ENCODE data around the gene RHBDD3. TPM values are rescaled to one million over a fixed set of nuclear protein-coding genes. Genes with fewer than 3 reads are reported as not detected.

RHBDD3 gene
- 10 to 100 TPM; 19.6 to 29.5 TPM for total RNA-seq

- peak; percentile 89 to 95 for ATAC-seq
These were observed at the start of gene RHBDD3, which contains the start of gene EWSR1 for GRCh38 chr22:29267858-29268510. Gene RHBDD3, minus strand, starts transcription at chr22:29267981. Its CDS starts 2,355 bp downstream, at chr22:29265626. Gene EWSR1, plus strand, starts transcription at chr22:29268268. Its CDS starts 69 bp downstream, at chr22:29268337.

DNA sequence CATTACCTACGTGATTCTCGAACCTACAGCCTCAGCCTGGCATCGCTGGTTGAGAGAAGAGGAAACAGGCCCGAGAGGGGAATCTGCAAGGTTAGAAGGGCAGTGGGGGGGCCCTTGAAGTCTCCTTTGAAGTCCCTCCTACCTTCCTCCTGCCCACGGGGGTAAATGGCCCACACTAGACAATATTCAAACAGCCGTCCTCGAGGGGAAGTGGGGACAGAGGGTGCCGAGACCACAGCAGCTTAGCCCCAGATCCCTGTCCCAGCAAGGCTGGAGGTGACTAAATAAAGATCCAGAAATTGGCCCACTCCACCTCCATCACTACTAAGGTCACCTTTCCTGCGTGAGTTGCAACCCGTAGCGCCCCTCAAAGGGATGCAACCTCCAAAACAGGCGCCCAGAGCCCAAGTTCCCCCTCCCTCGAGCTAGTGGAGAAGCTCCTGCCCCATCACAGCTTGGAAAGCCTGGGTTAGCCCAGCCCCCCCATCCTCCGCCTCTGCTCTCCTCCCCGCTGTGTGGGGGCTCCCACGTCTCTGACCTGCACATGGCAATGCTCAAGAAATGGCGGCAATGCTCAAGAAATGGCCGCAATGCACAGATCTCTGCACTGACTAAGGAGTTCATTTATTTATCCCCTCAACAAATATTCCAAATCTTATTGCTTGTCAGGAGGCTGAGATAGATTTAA, 48.5 kb upstream of the RHBDD3 start:
- Mint-ChIP-seq H3K9me3 (no peaks in the 10 kb centered on the region), H3K36me3 (peaks cover 7 to 11% of the 10 kb centered on the region in 2 donors), H3K27ac (no peak overlapping the region)
- ATAC-seq (no peak), DNase-seq (ENCODE audit: low spot score in 2 of 2) (no peak)

More at GRCh38 chr22:29267858-29268510, at the start of gene RHBDD3, which contains the start of gene EWSR1:
- peak within 1 kb of the TSS; percentile 99 for H3K27ac Mint-ChIP-seq
- peak; percentile 97 to 99 for DNase-seq (ENCODE audit: low spot score in 2 of 2)
- peaks cover 48 to 64% of the 10 kb centered on the region in 2 donors for H3K36me3 Mint-ChIP-seq
- H3K9me3 Mint-ChIP-seq = no peaks in the 10 kb centered on the region

DNA sequence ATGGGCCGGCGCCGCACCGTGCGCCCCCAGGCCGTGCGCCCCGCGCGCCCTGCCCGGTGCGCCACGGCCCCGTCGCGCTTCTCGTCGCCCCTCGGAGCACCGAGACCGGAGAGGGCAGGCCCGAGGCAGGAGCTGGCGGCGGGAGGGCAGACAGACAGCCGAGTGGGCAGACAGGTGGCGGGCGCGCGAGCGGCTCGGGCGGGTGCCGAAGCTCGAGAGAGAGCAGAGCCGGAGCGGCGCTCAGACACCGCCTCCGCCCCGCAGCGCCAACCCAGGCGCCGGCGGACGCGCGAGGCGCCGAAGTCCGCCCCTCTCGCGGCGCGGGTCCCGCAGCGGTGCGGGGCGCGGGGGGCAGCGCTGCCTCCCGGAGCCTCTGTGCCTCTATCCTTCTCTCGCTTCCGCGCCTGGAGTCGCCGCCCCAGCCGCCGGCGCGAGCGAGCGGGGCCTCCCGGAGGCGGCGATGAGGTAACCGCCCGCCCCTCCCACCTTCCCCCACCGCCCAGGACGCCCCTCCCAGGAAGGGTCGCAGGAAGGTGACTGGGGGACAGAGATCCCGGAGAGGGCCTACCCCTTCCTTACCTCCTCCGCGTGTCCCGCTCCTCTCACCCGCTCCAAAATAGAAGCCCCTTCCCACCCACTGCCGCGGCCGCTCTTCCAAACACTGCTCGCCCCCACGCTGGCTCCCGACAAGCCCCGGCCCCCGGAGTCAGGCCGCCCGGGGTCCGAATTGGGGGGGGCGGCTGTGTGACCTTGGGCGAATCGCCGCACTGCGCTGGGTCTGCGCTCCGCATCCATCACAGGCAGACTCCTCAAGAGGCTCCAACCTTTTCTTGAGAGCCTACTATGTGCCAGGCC, 47.7 kb upstream of the RHBDD3 start, which contains the start of gene RASL10A:
Gene RASL10A, minus strand, starts transcription at position 412 of the 855 bp plus-strand sequence. CDS start 451 bp downstream, outside the sequence.
- DNase-seq (ENCODE audit: low spot score in 2 of 2) (no peak), ATAC-seq (peak in 1 of 2 donors; percentile 22)
- no peaks in the 10 kb centered on the region for H3K9me3 Mint-ChIP-seq
- H3K36me3 Mint-ChIP-seq = peaks cover 7 to 11% of the 10 kb centered on the region in 2 donors
- H3K27ac Mint-ChIP-seq = no peak within 1 kb of the TSS

DNA sequence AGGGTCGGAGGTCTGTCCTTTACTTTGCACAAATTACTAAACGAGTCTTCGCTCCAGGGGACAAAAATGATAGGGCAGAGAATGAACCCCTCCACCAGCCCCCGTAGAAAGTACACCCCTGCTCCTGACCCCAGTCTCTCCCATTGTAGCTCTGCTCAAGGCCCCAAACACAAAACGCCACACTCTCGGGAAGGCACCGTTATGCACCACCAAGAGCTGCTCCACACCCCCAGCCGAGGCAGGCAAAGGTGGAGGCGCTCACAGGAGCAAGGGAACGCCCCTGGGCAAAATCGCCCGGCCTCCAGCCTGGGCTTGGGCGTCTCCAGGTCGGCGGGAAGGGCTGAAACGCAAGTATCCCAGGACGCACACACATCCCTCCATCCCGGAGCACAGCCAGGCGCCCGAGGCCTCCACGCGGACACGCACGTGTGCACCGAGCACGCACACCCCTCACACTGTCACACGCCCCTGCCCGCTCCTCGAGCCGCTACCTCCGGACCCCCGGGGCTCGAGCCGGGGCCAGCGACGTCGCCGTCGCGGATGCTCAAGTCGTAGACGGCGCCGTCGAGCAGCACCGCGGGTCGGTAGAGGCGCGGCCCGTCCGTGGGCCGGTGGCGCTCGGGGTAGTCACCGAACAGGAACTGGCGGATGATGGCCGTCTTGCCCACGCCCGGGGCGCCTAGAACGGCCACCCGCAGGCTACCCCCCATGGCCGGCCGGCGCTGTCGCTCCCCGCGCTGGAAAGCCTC, 46.9 kb upstream of the RHBDD3 start:
- no peak for DNase-seq (ENCODE audit: low spot score in 2 of 2)
- no peak for ATAC-seq

GRCh38 chr22:29313576-29314466, 46.0 kb upstream of the RHBDD3 start:
- Mint-ChIP-seq H3K27ac (no peak overlapping the region), H3K9me3 (no peaks in the 10 kb centered on the region), H3K36me3 (peaks cover 7 to 11% of the 10 kb centered on the region in 2 donors)
- ATAC-seq (no peak), DNase-seq (ENCODE audit: low spot score in 2 of 2) (no peak)

More for the DNA sequence above, 46.9 kb upstream of the RHBDD3 start:
- no peaks in the 10 kb centered on the region for H3K9me3 Mint-ChIP-seq
- H3K27ac Mint-ChIP-seq = no peak overlapping the region
- peaks cover 7 to 11% of the 10 kb centered on the region in 2 donors for H3K36me3 Mint-ChIP-seq

- H3K27ac Mint-ChIP-seq = no peak overlapping the region
- ATAC-seq (peak; percentile 11 to 52), DNase-seq (ENCODE audit: low spot score in 2 of 2) (peak in 1 of 2 donors; percentile 68)
- H3K9me3 Mint-ChIP-seq = no peaks in the 10 kb centered on the region
- H3K36me3 Mint-ChIP-seq = peaks cover 7 to 11% of the 10 kb centered on the region in 2 donors
These were observed 45.4 kb upstream of the RHBDD3 start for GRCh38 chr22:29313126-29313575.

DNA sequence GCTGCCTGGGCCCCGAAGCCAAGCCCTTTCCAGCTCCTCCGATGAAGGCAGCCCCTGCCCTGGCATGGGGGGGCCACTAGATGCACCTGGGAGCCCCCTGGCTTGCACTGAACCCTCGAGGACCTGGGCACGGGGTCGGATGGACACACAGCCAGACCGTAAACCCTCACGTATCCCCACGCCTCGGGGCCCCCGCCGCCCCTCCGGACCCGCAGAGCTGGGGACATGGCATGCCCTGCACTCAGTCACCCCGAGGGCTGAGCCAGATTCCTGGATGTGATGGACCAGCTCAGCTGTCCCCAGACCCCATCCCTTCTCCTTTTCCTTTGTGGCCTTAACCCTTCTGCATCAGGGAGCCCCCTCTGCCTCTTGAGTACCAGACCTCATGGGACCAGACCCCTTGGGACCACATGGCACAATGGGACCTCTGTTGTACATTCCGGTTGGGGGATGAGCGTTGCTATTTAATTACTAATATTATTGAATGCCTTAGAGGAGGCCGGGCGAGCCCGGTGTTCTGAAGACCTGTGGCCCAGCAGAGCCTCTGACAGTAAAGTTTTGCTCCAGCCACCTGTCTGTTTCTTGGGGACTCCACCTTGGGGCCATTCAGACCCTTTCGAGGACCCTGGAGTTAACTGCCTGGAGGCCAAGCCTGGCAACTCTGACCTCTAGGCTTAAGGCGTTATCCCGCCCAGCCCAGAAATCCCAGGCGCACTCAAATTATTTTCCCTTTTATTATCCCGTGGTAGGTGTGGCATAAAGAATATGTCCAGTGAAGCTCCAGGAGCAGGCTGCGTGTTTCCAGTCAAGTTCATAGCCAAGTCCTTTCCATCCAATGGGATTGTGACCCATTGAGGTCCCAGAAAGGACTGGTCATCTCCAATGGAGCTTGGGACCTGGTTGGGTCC, 44.7 kb upstream of the RHBDD3 start:
- Mint-ChIP-seq H3K36me3 (peaks cover 7 to 11% of the 10 kb centered on the region in 2 donors), H3K9me3 (no peaks in the 10 kb centered on the region), H3K27ac (no peak overlapping the region)
- no peak for DNase-seq (ENCODE audit: low spot score in 2 of 2)
- ATAC-seq = no peak

- no peak for ATAC-seq
- peaks cover 7 to 11% of the 10 kb centered on the region in 2 donors for H3K36me3 Mint-ChIP-seq
- H3K9me3 Mint-ChIP-seq = no peaks in the 10 kb centered on the region
- H3K27ac Mint-ChIP-seq = no peak overlapping the region
- no peak for DNase-seq (ENCODE audit: low spot score in 2 of 2)
These were observed 43.9 kb upstream of the RHBDD3 start for GRCh38 chr22:29311464-29312217.

DNA sequence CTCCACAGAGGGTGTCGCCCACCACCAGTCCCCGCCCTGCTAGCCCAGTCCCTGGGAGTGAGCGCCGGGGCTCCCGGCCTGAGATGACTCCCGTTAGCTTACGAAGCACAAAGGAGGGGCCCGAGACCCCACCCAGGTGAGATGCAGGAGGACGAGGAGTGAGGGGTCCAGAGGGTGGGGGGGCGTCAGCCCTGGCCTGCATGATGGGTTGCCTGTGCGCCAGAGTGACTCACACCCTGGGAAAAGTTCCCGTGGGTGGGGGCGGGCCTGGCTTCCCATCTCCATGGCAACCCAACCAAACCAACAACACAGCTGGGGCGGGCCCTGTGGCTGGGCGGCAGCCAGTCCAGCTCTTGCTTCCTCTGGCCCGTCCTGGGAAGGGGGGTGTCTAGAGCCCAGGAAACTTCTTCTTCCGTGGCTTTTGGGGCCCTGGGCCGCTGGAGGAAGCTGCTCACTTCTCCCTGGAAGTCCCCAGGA, 43.1 kb upstream of the RHBDD3 start:
- Mint-ChIP-seq H3K36me3 (peaks cover 7 to 11% of the 10 kb centered on the region in 2 donors), H3K27ac (no peak overlapping the region), H3K9me3 (no peaks in the 10 kb centered on the region)
- peak; percentile 42 to 80 for ATAC-seq
- peak in 1 of 2 donors; percentile 79 for DNase-seq (ENCODE audit: low spot score in 2 of 2)

- H3K27ac Mint-ChIP-seq = no peak overlapping the region
- ATAC-seq (no peak), DNase-seq (ENCODE audit: low spot score in 2 of 2) (no peak)
- H3K9me3 Mint-ChIP-seq = no peaks in the 10 kb centered on the region
- peaks cover 7 to 11% of the 10 kb centered on the region in 2 donors for H3K36me3 Mint-ChIP-seq
These were observed 42.5 kb upstream of the RHBDD3 start for GRCh38 chr22:29310065-29310862.

GRCh38 chr22:29309332-29310064, 41.7 kb upstream of the RHBDD3 start:
- DNase-seq (ENCODE audit: low spot score in 2 of 2) (no peak), ATAC-seq (no peak)
- peak overlapping the region in 1 of 2 donors; percentile 37 for H3K27ac Mint-ChIP-seq
- H3K9me3 Mint-ChIP-seq = no peaks in the 10 kb centered on the region
- peaks cover 7 to 8% of the 10 kb centered on the region in 2 donors for H3K36me3 Mint-ChIP-seq

GRCh38 chr22:29308791-29309262, 41.0 kb upstream of the RHBDD3 start:
- no peak for DNase-seq (ENCODE audit: low spot score in 2 of 2)
- Mint-ChIP-seq H3K27ac (no peak overlapping the region), H3K36me3 (peaks cover 2% of the 10 kb centered on the region in 2 donors), H3K9me3 (no peaks in the 10 kb centered on the region)
- peak in 1 of 2 donors; percentile 19 for ATAC-seq

Data from activated naive CD4-positive, alpha-beta T cell treated with anti-CD3 and anti-CD28 coated beads, Interleukin-2, amount 50 U/mL, for 72 hours (primary cell).